ENCODE results near the gene CCL17.
"Not testable (repeated sequence)": the region's sequence is repeated elsewhere in the genome, so short reads cannot be mapped to it uniquely, and the experiment has no call there.

CCL17 gene

GRCh38 chr16:57403965-57404817 is at the start of gene CCL17:
TSS of gene CCL17 (plus strand) at chr16:57404767. CDS start at chr16:57413933, 9,166 bp downstream.
- DNase-seq, result no peak

DNA sequence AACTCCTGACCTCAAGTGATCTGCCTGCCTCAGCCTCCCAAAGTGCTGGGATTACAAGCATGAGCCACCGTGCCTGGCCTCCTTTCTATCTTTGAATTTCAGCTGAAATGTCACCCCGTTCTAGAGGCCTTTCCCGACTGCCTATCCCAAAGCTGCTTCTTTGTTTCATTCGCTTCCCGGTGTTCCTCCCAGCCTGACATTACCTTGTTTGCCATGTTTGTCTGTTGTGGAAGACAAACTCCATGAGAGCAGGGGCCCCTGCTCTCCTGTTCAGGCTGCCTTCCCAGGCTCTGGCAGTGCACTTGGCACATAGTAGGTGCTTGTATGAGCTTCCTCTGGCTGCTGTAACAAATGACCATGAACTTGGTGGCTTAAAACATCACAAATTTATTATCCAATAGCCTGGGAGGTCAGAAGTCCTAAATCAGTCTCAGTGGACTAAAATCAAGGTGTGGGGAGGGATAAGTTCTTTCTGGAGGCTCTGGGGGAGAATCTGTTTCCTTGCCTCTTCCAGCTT is 48.6 kb upstream of the CCL17 start:
- DNase-seq, result no peak

- DNase-seq, result no peak
Observed at GRCh38 chr16:57356547-57356946, 48.0 kb upstream of the CCL17 start.

DNA sequence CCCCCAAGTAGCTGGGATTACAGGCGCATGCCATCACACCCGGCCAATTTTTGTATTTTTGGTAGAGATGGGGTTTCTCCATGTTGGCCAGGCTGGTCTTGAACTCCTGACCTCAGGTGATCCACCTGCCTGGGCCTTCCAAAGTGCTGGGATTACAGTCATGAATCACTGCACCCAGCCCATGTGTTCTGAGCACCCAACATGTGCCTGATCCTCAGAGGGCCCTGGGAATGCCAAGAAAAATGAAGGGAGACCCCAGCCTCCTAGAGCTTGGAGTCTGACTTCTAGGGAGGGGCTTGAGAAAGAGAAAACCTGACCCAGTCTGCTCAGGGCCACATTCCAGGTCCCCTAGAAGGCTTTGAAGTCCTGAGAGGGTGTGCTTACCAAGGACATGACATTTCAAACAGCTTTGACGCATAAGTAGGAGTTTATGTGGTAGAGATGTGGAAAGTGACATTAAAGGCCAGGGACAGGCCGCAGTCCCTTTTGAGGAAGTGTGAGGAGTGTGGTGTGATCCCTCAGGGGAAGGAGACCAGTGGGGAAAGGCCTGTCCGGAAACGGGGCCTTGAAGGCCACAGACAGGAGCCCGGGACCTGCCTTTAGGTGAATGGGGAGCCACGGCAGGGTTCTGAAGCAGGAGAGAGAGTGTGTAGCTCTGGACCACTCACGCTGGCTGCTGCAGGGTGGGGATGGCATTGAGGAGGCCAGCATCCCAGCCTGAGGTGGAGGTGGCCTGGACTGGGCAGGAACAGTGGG is 47.1 kb upstream of the CCL17 start:
- no peak for DNase-seq

- DNase-seq, result no peak
Observed at GRCh38 chr16:57358086-57358420, 46.5 kb upstream of the CCL17 start.

- DNase-seq, result no peak
Observed at GRCh38 chr16:57358527-57359095, 46.0 kb upstream of the CCL17 start, which contains the start of gene CCL22. TSS of gene CCL22 (plus strand) at chr16:57358783. CDS start at chr16:57358817, 34 bp downstream.

- no peak for DNase-seq
Observed at GRCh38 chr16:57360321-57360935, 44.1 kb upstream of the CCL17 start.

GRCh38 chr16:57361404-57361803 is 43.2 kb upstream of the CCL17 start:
- DNase-seq, result no peak

DNA sequence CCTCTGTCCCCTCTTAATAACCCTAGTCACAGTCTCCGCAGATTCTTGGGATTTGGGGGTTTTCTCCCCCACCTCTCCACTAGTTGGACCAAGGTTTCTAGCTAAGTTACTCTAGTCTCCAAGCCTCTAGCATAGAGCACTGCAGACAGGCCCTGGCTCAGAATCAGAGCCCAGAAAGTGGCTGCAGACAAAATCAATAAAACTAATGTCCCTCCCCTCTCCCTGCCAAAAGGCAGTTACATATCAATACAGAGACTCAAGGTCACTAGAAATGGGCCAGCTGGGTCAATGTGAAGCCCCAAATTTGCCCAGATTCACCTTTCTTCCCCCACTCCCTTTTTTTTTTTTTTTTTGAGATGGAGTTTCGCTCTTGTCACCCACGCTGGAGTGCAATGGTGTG is 40.4 kb upstream of the CCL17 start:
- no peak for DNase-seq

DNA sequence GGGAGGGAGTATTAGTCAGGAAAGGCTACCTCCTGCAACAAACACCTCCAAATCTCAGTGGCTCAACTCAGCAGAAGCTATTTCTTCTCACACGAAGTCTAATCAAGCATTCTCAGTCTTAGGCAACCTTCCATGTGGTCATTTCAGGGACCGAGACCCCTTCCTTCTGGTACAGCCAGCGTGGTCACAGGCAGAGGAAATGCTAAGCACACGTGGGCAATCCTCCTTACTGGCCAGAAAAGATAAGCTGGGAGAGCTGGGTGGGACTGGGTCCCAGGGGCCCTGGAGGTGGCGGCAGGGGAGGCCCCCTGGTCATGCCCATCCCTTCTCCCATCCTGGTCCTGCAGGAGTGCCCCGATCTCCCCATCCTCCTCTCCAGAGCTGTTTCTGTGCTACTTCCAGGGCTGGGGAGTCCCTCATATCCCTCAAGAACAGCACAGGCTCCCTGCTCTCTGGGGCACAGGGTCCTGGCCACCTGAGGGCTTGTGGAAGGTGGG is 38.0 kb upstream of the CCL17 start:
- DNase-seq, result no peak

GRCh38 chr16:57367116-57367752 is 37.3 kb upstream of the CCL17 start:
- no peak for DNase-seq

GRCh38 chr16:57371494-57372371 is 32.8 kb upstream of the CCL17 start:
- no peak for DNase-seq

- DNase-seq, result no peak
Observed at GRCh38 chr16:57372372-57373116, 32.0 kb upstream of the CCL17 start, which contains the start of gene CX3CL1. TSS of gene CX3CL1 (plus strand) at chr16:57372490. CDS start at chr16:57372569, 79 bp downstream.

DNA sequence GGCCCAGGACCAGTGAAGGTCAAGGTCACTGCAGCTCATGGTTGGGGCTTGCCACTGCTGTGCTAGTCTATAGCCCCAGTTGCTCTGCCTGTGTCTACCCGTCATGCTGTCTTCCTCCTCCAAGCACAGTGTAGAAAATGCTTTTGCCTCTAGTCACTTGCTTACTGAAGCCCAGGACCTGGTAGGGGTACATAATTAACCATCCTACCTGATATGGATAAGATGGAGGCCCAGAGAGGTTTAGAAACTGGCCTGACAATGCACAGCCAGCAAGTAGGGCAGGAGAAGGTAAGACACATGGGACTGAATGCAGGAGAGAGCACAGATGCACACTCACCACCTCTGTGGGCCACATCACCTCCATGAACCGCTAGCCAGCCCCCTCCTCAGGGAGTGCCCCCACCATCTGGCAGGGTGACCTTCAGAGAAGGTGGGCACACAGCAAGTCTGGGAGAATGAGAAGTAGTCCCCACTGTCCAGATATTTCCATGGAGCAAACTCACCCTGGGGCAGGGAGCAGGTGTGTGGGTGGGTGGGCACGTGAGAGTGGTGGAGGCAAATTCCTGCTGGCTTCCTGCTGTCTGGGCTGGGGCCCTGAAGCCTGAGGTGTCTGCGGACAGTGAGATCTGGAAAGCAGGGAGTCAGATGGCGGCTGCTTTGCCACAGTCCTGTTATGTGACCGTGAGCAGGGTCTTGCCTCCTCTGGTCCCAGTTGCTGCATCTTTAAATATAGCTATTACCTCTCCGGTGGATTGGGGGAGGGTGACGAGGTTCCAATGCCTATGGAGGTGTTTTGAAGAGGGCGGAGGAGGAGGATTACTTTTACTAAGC is 31.2 kb upstream of the CCL17 start:
- no peak for DNase-seq

GRCh38 chr16:57374067-57374534 is 30.5 kb upstream of the CCL17 start:
- DNase-seq, result no peak

DNA sequence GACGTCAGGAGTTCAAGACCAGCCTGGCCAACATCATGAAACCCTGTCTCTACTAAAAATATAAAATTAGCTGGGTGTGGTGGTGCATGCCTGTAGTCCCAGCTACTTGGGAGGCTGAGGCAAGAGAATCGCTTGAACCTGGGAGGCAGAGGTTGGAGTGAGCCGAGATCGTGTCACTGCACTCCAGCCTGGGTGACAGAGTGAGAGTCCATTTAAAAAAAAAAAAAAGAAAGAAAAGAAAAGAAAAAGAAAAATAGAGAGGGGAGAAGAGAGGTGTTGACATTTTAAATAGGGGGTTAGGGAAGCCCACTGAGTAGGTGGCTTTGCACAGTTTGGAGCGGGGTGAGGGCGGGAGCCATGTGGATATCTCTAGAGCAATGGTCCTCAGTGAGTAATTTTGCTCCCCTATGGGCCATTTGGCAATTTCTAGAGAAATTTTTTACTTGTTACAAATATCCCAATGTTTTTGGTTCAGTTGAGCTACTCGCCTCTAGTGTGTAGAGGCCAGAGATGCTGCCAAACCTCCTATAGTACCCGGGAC is 29.6 kb upstream of the CCL17 start:
- DNase-seq, result not testable (repeated sequence)

- DNase-seq, result no peak
Observed at GRCh38 chr16:57376313-57376818, 28.2 kb upstream of the CCL17 start.

DNA sequence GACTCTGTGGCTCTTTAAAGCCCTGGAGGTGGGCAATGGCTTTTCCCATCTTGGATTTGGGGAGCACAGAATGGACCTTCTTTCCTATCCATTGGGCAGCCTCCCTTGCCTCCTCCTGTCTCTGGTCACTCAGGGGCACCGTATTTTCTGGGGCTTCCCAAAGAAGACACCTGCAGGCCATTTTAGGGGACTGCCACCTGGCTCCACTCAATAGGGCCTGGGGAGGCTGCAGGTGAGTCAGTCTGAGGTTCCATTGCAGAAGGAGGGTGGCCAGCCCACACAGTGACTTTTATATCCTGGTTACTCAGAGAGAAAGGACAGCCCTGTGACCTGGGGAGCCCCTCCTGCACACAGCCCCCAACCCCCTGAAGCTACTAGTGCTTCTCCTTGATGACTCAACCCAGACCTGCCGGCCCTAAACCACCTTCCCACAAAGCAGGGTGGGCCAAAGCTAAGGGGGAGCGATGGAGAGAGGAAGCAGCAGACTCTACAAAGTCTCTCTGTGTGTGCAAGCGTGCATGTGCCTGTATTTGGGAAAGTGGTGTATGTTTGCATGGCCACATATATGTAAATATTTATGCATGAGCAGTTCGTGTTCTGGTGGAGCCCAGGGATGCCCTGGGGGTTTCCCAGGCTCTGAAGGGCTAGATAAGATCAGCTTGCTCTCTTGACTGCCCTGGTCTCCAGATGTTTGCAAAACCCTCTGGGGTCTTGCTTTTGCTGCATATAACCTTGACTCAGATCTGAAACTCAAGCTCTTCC is 27.3 kb upstream of the CCL17 start:
- no peak for DNase-seq

All from NCI-H1436 (cell line).